SK-N-SH (cell line): ENCODE data around the gene DCD. TPM values are rescaled to one million over a fixed set of nuclear protein-coding genes. Genes with fewer than 3 reads are reported as not detected.

Experiments used
- CTCF ChIA-PET: fragments of 300-600, 350-600 bp; formaldehyde crosslinking; extraction: SDS; loops from one replicate; lab custom pipeline; 2021; lab: Yijun Ruan, JAX
- POLR2A ChIA-PET: fragments of 350-600 bp; sonication (Branson Sonifier 250); formaldehyde crosslinking; extraction: SDS; loops from one replicate; lab custom pipeline; 2020; ENCODE audit warnings: antibody characterized with exemption, inconsistent platforms; lab: Yijun Ruan, JAX
- DNase-seq: peaks from one replicate; pipeline ENCODE4 v3.0.0; 2012
- H2AFZ ChIP-seq: fragments of 200-600 bp; sonication (generic); 2 replicates; pipeline ENCODE4 v1.8.1; 2016; ENCODE audit warnings: antibody characterized with exemption, mild to moderate bottlenecking, low read depth
- H3F3A ChIP-seq: fragments of 200-600 bp; sonication (generic); replicated peaks from 2 replicates; pipeline ENCODE3; 2016; ENCODE audit warnings: antibody characterized with exemption, mild to moderate bottlenecking; ENCODE audit not compliant: insufficient read depth
- H3K27ac ChIP-seq, 2 experiments: fragments of 200-500 bp in 1 of 2; fragments of 200-600 bp in 1 of 2; sonication (Bioruptor generic) in 1 of 2; sonication (generic), shearing (Covaris generic) in 1 of 2; 2 replicates each; pipeline versions ENCODE4 v1.5.1 to v1.6.1; 2014 to 2016; ENCODE audit warnings: low read depth in 2 of 2, inconsistent platforms in 1 of 2, low read length in 1 of 2, mild to moderate bottlenecking in 1 of 2, mixed read lengths in 1 of 2
- H3K27me3 ChIP-seq: fragments of 200-600 bp; sonication (generic), shearing (Covaris generic); 2 replicates; pipeline ENCODE4 v1.6.1; 2016; ENCODE audit warnings: mixed run types; ENCODE audit not compliant: insufficient read depth
- H3K36me3 ChIP-seq, 2 experiments: fragments of 200-500 bp in 1 of 2; fragments of 200-600 bp in 1 of 2; sonication (Bioruptor generic) in 1 of 2; sonication (generic) in 1 of 2; replicated peaks in 1 of 2; 2 replicates each; pipeline versions ENCODE3 to v1.5.1; 2014 to 2016; ENCODE audit warnings: low read length in 1 of 2, mild to moderate bottlenecking in 1 of 2; ENCODE audit not compliant: insufficient read depth in 2 of 2, control insufficient read depth in 1 of 2
- H3K4me1 ChIP-seq, 2 experiments: fragments of 200-500 bp in 1 of 2; fragments of 200-600 bp in 1 of 2; sonication (Bioruptor generic) in 1 of 2; sonication (generic), shearing (Covaris generic) in 1 of 2; 2 replicates each; pipeline versions ENCODE4 v1.5.1 to v1.6.1; 2014 to 2016; ENCODE audit warnings: low read depth in 1 of 2, low read length in 1 of 2, mixed run types in 1 of 2; ENCODE audit not compliant: insufficient read depth in 2 of 2, control insufficient read depth in 1 of 2
- H3K4me2 ChIP-seq: fragments of 200-600 bp; sonication (generic), shearing (Covaris generic); 2 replicates; pipeline ENCODE4 v1.6.1; 2017; ENCODE audit warnings: mixed run types
- H3K4me3 ChIP-seq, 2 experiments: fragments of 200-500 bp in 1 of 2; fragments of 200-600 bp in 1 of 2; sonication (Bioruptor generic) in 1 of 2; sonication (generic), shearing (Covaris generic) in 1 of 2; 2 replicates each; pipeline versions ENCODE4 v1.5.1 to v1.8.1; 2014 to 2016; ENCODE audit warnings: low read depth in 2 of 2, inconsistent platforms in 1 of 2, low read length in 1 of 2, mild to moderate bottlenecking in 1 of 2, mixed read lengths in 1 of 2, moderate library complexity in 1 of 2
- H3K79me2 ChIP-seq: fragments of 200-600 bp; sonication (generic); 2 replicates; pipeline ENCODE4 v1.8.1; 2017; ENCODE audit warnings: mild to moderate bottlenecking; ENCODE audit not compliant: insufficient read depth
- H3K9ac ChIP-seq: fragments of 200-600 bp; sonication (generic); 2 replicates; pipeline ENCODE4 v1.6.1; 2017; ENCODE audit warnings: mixed run types
- H3K9me2 ChIP-seq: fragments of 200-600 bp; sonication (generic); 2 replicates; pipeline ENCODE4 v1.6.1; 2017; ENCODE audit warnings: mixed run types
- H3K9me3 ChIP-seq: fragments of 200-600 bp; sonication (generic); 2 replicates; pipeline ENCODE4 v1.6.1; 2017; ENCODE audit warnings: mixed run types, mild to moderate bottlenecking, moderate library complexity
- H4K20me1 ChIP-seq: fragments of 200-600 bp; sonication (generic); 2 replicates; pipeline ENCODE4 v1.6.1; 2017; ENCODE audit warnings: mild to moderate bottlenecking, mixed run types; ENCODE audit not compliant: insufficient read depth
- EP300 ChIP-seq, 2 experiments: IDR thresholded peaks; 2 replicates each; pipeline versions ENCODE4 v1.4.0 to v1.6.1; 2012; ENCODE audit warnings: borderline replicate concordance in 1 of 2, low read depth in 1 of 2, low read length in 1 of 2
- GABPA ChIP-seq: IDR thresholded peaks from 2 replicates; pipeline ENCODE4 v1.4.0; 2012; ENCODE audit warnings: low read depth, mild to moderate bottlenecking
- RAD21 ChIP-seq: IDR thresholded peaks from 2 replicates; pipeline ENCODE4 v1.6.1; 2012; ENCODE audit warnings: mild to moderate bottlenecking, low read length
- RFX5 ChIP-seq: IDR thresholded peaks from 2 replicates; pipeline ENCODE4 v1.6.1; 2012; ENCODE audit warnings: mild to moderate bottlenecking, improper control_type of control experiment, low read length
- SMC3 ChIP-seq: IDR thresholded peaks from 2 replicates; pipeline ENCODE4 v1.6.1; 2012; ENCODE audit warnings: low read depth, low read length, improper control_type of control experiment
- TEAD4 ChIP-seq: IDR thresholded peaks from 2 replicates; pipeline ENCODE4 v1.4.0; 2012; ENCODE audit warnings: mild to moderate bottlenecking, borderline replicate concordance; ENCODE audit not compliant: insufficient read depth
- USF1 ChIP-seq: IDR thresholded peaks from 2 replicates; pipeline ENCODE4 v1.4.0; 2012; ENCODE audit warnings: low read depth, borderline replicate concordance
- WGBS: methylation state at CpG from one replicate; pipeline ENCODE4 v1.1.6; 2017; ENCODE audit warnings: low lambda C conversion rate; 5-methylcytosine and 5-hydroxymethylcytosine counted together
- polyA plus RNA-seq, 3 experiments: library from polyadenylated mRNA; depleted of rRNA; stranded (reverse); fragments of >200 nt; gene quantifications; 2 replicates each; pipeline ENCODE4 v1.2.3, GENCODE V29; 2012
- TF ChIP-seq, protein P1 (sequence below): IDR thresholded peaks from 2 replicates; pipeline ENCODE4 v1.4.0; 2012; ENCODE audit warnings: low read depth, borderline replicate concordance
- TF ChIP-seq, protein P2 (sequence below): fragments of 200-600 bp; sonication (generic); IDR thresholded peaks from 2 replicates; pipeline ENCODE4 v1.6.1; 2017; ENCODE audit warnings: antibody characterized with exemption, mild to moderate bottlenecking, moderate library complexity

The DCD gene
- polyA plus RNA-seq, 1 of the 3 experiments (the other 2 are of a cell fraction): not detected

GRCh38 chr12:54598970-54599369 lies 49.2 kb downstream of the DCD start:
- H3K4me1 ChIP-seq: no peaks in the 10 kb centered on the region; a peak in 1 of 4 replicates
- ChIA-PET CTCF (interaction anchor here (0.7 kb wide), 1 partner anchor 469 kb away, joined by 3 read pairs; no protein-coding TSS in a partner anchor), POLR2A (no interaction called here)
- no peaks in the 10 kb centered on the region for H3K79me2 ChIP-seq
- no peak overlapping the region for H2AFZ ChIP-seq
- no peak overlapping the region for H3K27ac ChIP-seq
- DNase-seq: no peak
- H3K4me2 ChIP-seq: no peak overlapping the region
- WGBS: 10% methylated on average over 5 of the region's 5 CpGs
- H3K27me3 ChIP-seq: peaks cover 49% of the 10 kb centered on the region; the same call in 1 of the 2 replicates
- no peak overlapping the region for H3K4me3 ChIP-seq
- no peaks in the 10 kb centered on the region for H3K9me3 ChIP-seq
- TF ChIP-seq RFX5 (no peak), SMC3 (no peak), USF1 (no peak), GABPA (no peak), TEAD4 (no peak)
- TF ChIP-seq, protein P1, sequence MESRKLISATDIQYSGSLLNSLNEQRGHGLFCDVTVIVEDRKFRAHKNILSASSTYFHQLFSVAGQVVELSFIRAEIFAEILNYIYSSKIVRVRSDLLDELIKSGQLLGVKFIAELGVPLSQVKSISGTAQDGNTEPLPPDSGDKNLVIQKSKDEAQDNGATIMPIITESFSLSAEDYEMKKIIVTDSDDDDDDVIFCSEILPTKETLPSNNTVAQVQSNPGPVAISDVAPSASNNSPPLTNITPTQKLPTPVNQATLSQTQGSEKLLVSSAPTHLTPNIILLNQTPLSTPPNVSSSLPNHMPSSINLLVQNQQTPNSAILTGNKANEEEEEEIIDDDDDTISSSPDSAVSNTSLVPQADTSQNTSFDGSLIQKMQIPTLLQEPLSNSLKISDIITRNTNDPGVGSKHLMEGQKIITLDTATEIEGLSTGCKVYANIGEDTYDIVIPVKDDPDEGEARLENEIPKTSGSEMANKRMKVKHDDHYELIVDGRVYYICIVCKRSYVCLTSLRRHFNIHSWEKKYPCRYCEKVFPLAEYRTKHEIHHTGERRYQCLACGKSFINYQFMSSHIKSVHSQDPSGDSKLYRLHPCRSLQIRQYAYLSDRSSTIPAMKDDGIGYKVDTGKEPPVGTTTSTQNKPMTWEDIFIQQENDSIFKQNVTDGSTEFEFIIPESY: no peak
- no peak overlapping the region for H3K9ac ChIP-seq
- no peaks in the 10 kb centered on the region for H3K9me2 ChIP-seq
- H4K20me1 ChIP-seq: no peaks in the 10 kb centered on the region
- no peaks in the 10 kb centered on the region for H3F3A ChIP-seq
- no peaks in the 10 kb centered on the region for H3K36me3 ChIP-seq

- H4K20me1 ChIP-seq: no peaks in the 10 kb centered on the region
- H3K4me2 ChIP-seq: no peak overlapping the region
- H3K27me3 ChIP-seq: peaks cover 67% of the 10 kb centered on the region; the same call in 1 of the 2 replicates
- H3K9ac ChIP-seq: no peak overlapping the region
- peak; percentile 61 for DNase-seq
- no peaks in the 10 kb centered on the region for H3K9me2 ChIP-seq
- 2% methylated on average over 3 of the region's 3 CpGs for WGBS
- no peak overlapping the region for H2AFZ ChIP-seq
- no peaks in the 10 kb centered on the region for H3K79me2 ChIP-seq
- no peaks in the 10 kb centered on the region for H3F3A ChIP-seq
- H3K4me3 ChIP-seq: no peak overlapping the region
- no peaks in the 10 kb centered on the region for H3K36me3 ChIP-seq
- CTCF ChIA-PET: interaction anchor here (0.7 to 2.3 kb wide), 27 partner anchors 9 to 608 kb away, joined by 3 to 28 read pairs (median 4); no protein-coding TSS in a partner anchor
- POLR2A ChIA-PET: no interaction called here
- no peak overlapping the region for H3K27ac ChIP-seq
- no peaks in the 10 kb centered on the region for H3K4me1 ChIP-seq
- no peaks in the 10 kb centered on the region for H3K9me3 ChIP-seq
- TF ChIP-seq, protein P2, sequence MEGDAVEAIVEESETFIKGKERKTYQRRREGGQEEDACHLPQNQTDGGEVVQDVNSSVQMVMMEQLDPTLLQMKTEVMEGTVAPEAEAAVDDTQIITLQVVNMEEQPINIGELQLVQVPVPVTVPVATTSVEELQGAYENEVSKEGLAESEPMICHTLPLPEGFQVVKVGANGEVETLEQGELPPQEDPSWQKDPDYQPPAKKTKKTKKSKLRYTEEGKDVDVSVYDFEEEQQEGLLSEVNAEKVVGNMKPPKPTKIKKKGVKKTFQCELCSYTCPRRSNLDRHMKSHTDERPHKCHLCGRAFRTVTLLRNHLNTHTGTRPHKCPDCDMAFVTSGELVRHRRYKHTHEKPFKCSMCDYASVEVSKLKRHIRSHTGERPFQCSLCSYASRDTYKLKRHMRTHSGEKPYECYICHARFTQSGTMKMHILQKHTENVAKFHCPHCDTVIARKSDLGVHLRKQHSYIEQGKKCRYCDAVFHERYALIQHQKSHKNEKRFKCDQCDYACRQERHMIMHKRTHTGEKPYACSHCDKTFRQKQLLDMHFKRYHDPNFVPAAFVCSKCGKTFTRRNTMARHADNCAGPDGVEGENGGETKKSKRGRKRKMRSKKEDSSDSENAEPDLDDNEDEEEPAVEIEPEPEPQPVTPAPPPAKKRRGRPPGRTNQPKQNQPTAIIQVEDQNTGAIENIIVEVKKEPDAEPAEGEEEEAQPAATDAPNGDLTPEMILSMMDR: peak; percentile 85
- TF ChIP-seq RAD21 (peak; percentile 32; the same call in 1 of the 2 replicates), EP300 (IDR thresholded peaks at IDR 0.05; ENCODE audit: borderline replicate concordance in 1 of 2, low read depth in 1 of 2, low read length in 1 of 2) (no peak)
Observed at GRCh38 chr12:54596526-54596946, 51.6 kb downstream of the DCD start.
